Measurements from ENCODE around the gene NCOA1. TPM values are rescaled to one million over a fixed set of nuclear protein-coding genes. Genes with fewer than 3 reads are reported as not detected.

Gene NCOA1
- total RNA-seq, 5 donors from 2014 or later (not counting 1 experiment from before 2014, with no cell fraction given): 34.7 to 55.5 (median 37.6) TPM

GRCh38 chr2:24474053-24474452 lies 17.0 kb upstream of the NCOA1 start:
- no peak overlapping the region for H3K27ac Mint-ChIP-seq
- no peaks in the 10 kb centered on the region for H3K36me3 Mint-ChIP-seq
- H3K27me3 Mint-ChIP-seq: peaks cover 0 to 4% of the 10 kb centered on the region in 2 donors
- Histone ChIP-seq H3K4me1 (ENCODE audit: control insufficient read depth in 1 of 2, extremely low read depth in 1 of 2, insufficient read depth in 2 of 2, low read length in 2 of 2) (no peaks in the 10 kb centered on the region), H3K9me3 (no peaks in the 10 kb centered on the region), H3K4me3 (ENCODE audit: control insufficient read depth in 1 of 2, extremely low read depth in 1 of 2, low read length in 1 of 2) (no peak overlapping the region), H3K36me3 (ENCODE audit: control insufficient read depth in 2 of 2, extremely low read depth in 1 of 2, insufficient read depth in 1 of 2, low read length in 1 of 2) (no peaks in the 10 kb centered on the region), H3K27ac (ENCODE audit: low read length) (no peak overlapping the region), H3K27me3 (replicated peaks in 1 of 2; ENCODE audit: control insufficient read depth in 2 of 2, extremely low read depth in 1 of 2, insufficient read depth in 2 of 2, low read length in 1 of 2) (no peaks in the 10 kb centered on the region)
- WGBS (ENCODE audit: insufficient coverage): 94% methylated on average over 2 of the region's 5 CpGs
- no peaks in the 10 kb centered on the region for H3K9me3 Mint-ChIP-seq
- ATAC-seq (replicated peaks in 1 of 4): no peak
- POLR2A ChIA-PET: no interaction called here
- CTCF ChIA-PET: interaction anchor here in 1 of 2 donors (0.7 kb wide), 1 partner anchor 28 kb away, joined by 8 read pairs; no protein-coding TSS in a partner anchor
- no peak overlapping the region for H3K4me3 Mint-ChIP-seq
- no peaks in the 10 kb centered on the region for H3K4me1 Mint-ChIP-seq
- no peak for DNase-seq

- Mint-ChIP-seq H3K27ac (no peak overlapping the region), H3K4me3 (no peak overlapping the region), H3K36me3 (no peaks in the 10 kb centered on the region), H3K27me3 (peaks cover 0 to 5% of the 10 kb centered on the region in 2 donors), H3K4me1 (no peaks in the 10 kb centered on the region), H3K9me3 (peaks cover 0 to 2% (median 0%) of the 10 kb centered on the region in 3 donors)
- ATAC-seq (replicated peaks in 1 of 4) (no peak), DNase-seq (no peak)
- Histone ChIP-seq H3K4me1 (ENCODE audit: control insufficient read depth in 1 of 2, extremely low read depth in 1 of 2, insufficient read depth in 2 of 2, low read length in 2 of 2) (no peaks in the 10 kb centered on the region), H3K4me3 (ENCODE audit: control insufficient read depth in 1 of 2, extremely low read depth in 1 of 2, low read length in 1 of 2) (no peak overlapping the region), H3K9me3 (no peaks in the 10 kb centered on the region), H3K27me3 (replicated peaks in 1 of 2; ENCODE audit: control insufficient read depth in 2 of 2, extremely low read depth in 1 of 2, insufficient read depth in 2 of 2, low read length in 1 of 2) (peaks cover 0 to under 1% of the 10 kb centered on the region in 2 experiments), H3K36me3 (ENCODE audit: control insufficient read depth in 2 of 2, extremely low read depth in 1 of 2, insufficient read depth in 1 of 2, low read length in 1 of 2) (no peaks in the 10 kb centered on the region), H3K27ac (ENCODE audit: low read length) (no peak overlapping the region)
- CTCF ChIA-PET: no interaction called here
- 80% methylated on average over 6 of the region's 6 CpGs for WGBS (ENCODE audit: insufficient coverage)
- POLR2A ChIA-PET: no interaction called here
Observed at GRCh38 chr2:24477229-24477628, 13.8 kb upstream of the NCOA1 start.

GRCh38 chr2:24478243-24478642 lies 12.8 kb upstream of the NCOA1 start:
- DNase-seq (no peak), ATAC-seq (replicated peaks in 1 of 4) (no peak)
- no peak overlapping the region for H3K4me3 ChIP-seq (ENCODE audit: control insufficient read depth in 1 of 2, extremely low read depth in 1 of 2, low read length in 1 of 2)
- no peak overlapping the region for H3K27ac ChIP-seq (ENCODE audit: low read length)
- Mint-ChIP-seq H3K27ac (no peak overlapping the region), H3K4me3 (no peak overlapping the region), H3K36me3 (no peaks in the 10 kb centered on the region), H3K9me3 (peaks cover 0 to 2% (median 0%) of the 10 kb centered on the region in 3 donors), H3K4me1 (no peaks in the 10 kb centered on the region), H3K27me3 (peaks cover 0 to 5% of the 10 kb centered on the region in 2 donors)
- peaks cover 0 to 5% of the 10 kb centered on the region in 2 experiments for H3K27me3 ChIP-seq (replicated peaks in 1 of 2; ENCODE audit: control insufficient read depth in 2 of 2, extremely low read depth in 1 of 2, insufficient read depth in 2 of 2, low read length in 1 of 2)
- ChIA-PET CTCF (no interaction called here), POLR2A (no interaction called here)
- H3K36me3 ChIP-seq (ENCODE audit: control insufficient read depth in 2 of 2, extremely low read depth in 1 of 2, insufficient read depth in 1 of 2, low read length in 1 of 2): no peaks in the 10 kb centered on the region
- no peaks in the 10 kb centered on the region for H3K4me1 ChIP-seq (ENCODE audit: control insufficient read depth in 1 of 2, extremely low read depth in 1 of 2, insufficient read depth in 2 of 2, low read length in 2 of 2)
- WGBS (ENCODE audit: insufficient coverage): 94% methylated on average over 2 of the region's 3 CpGs
- H3K9me3 ChIP-seq: no peaks in the 10 kb centered on the region

- POLR2A ChIA-PET: interaction anchor here in 1 of 2 donors (0.7 kb wide), 1 partner anchor 152 kb away, joined by 8 read pairs; no protein-coding TSS in a partner anchor
- Mint-ChIP-seq H3K36me3 (no peaks in the 10 kb centered on the region), H3K4me3 (no peak overlapping the region), H3K4me1 (no peaks in the 10 kb centered on the region), H3K27ac (no peak overlapping the region), H3K9me3 (peaks cover 0 to 2% (median 0%) of the 10 kb centered on the region in 3 donors), H3K27me3 (peaks cover 0 to 5% of the 10 kb centered on the region in 2 donors)
- no peak for DNase-seq
- CTCF ChIA-PET: no interaction called here
- Histone ChIP-seq H3K27ac (ENCODE audit: low read length) (no peak overlapping the region), H3K4me3 (ENCODE audit: control insufficient read depth in 1 of 2, extremely low read depth in 1 of 2, low read length in 1 of 2) (no peak overlapping the region), H3K9me3 (no peaks in the 10 kb centered on the region), H3K27me3 (replicated peaks in 1 of 2; ENCODE audit: control insufficient read depth in 2 of 2, extremely low read depth in 1 of 2, insufficient read depth in 2 of 2, low read length in 1 of 2) (peaks cover 0 to 10% of the 10 kb centered on the region in 2 experiments), H3K4me1 (ENCODE audit: control insufficient read depth in 1 of 2, extremely low read depth in 1 of 2, insufficient read depth in 2 of 2, low read length in 2 of 2) (no peaks in the 10 kb centered on the region), H3K36me3 (ENCODE audit: control insufficient read depth in 2 of 2, extremely low read depth in 1 of 2, insufficient read depth in 1 of 2, low read length in 1 of 2) (no peaks in the 10 kb centered on the region)
- no peak for ATAC-seq (replicated peaks in 1 of 4)
- 100% methylated on average over 2 of the region's 4 CpGs for WGBS (ENCODE audit: insufficient coverage)
Observed at GRCh38 chr2:24480245-24480644, 10.8 kb upstream of the NCOA1 start.

GRCh38 chr2:24482251-24482971 lies 8.6 kb upstream of the NCOA1 start:
- Mint-ChIP-seq H3K27me3 (peaks cover 0 to 5% of the 10 kb centered on the region in 2 donors), H3K36me3 (no peaks in the 10 kb centered on the region), H3K4me3 (no peak overlapping the region), H3K9me3 (peaks cover 0 to 2% (median 0%) of the 10 kb centered on the region in 3 donors), H3K4me1 (no peaks in the 10 kb centered on the region), H3K27ac (no peak overlapping the region)
- POLR2A ChIA-PET: interaction anchor here in 1 of 2 donors (0.6 kb wide), 1 partner anchor 19 kb away, joined by 3 read pairs; no protein-coding TSS in a partner anchor
- Histone ChIP-seq H3K9me3 (no peaks in the 10 kb centered on the region), H3K4me1 (ENCODE audit: control insufficient read depth in 1 of 2, extremely low read depth in 1 of 2, insufficient read depth in 2 of 2, low read length in 2 of 2) (no peaks in the 10 kb centered on the region), H3K27me3 (replicated peaks in 1 of 2; ENCODE audit: control insufficient read depth in 2 of 2, extremely low read depth in 1 of 2, insufficient read depth in 2 of 2, low read length in 1 of 2) (peaks cover 0 to 10% of the 10 kb centered on the region in 2 experiments), H3K36me3 (ENCODE audit: control insufficient read depth in 2 of 2, extremely low read depth in 1 of 2, insufficient read depth in 1 of 2, low read length in 1 of 2) (no peaks in the 10 kb centered on the region), H3K27ac (ENCODE audit: low read length) (no peak overlapping the region), H3K4me3 (ENCODE audit: control insufficient read depth in 1 of 2, extremely low read depth in 1 of 2, low read length in 1 of 2) (no peak overlapping the region)
- DNase-seq (peak in 1 of 35 experiments; percentile 8), ATAC-seq (replicated peaks in 1 of 4) (no peak)
- CTCF ChIA-PET: no interaction called here
- WGBS (ENCODE audit: insufficient coverage): 96% methylated on average over 3 of the region's 5 CpGs

GRCh38 chr2:24482972-24483300 lies 8.1 kb upstream of the NCOA1 start:
- Mint-ChIP-seq H3K9me3 (peaks cover 0 to 2% (median 0%) of the 10 kb centered on the region in 3 donors), H3K27me3 (peaks cover 0 to 5% of the 10 kb centered on the region in 2 donors), H3K27ac (no peak overlapping the region), H3K4me1 (no peaks in the 10 kb centered on the region), H3K36me3 (no peaks in the 10 kb centered on the region), H3K4me3 (no peak overlapping the region)
- POLR2A ChIA-PET: interaction anchor here in 1 of 2 donors (0.6 kb wide), 1 partner anchor 187 kb away, joined by 3 read pairs; no protein-coding TSS in a partner anchor
- no peaks in the 10 kb centered on the region for H3K36me3 ChIP-seq (ENCODE audit: control insufficient read depth in 2 of 2, extremely low read depth in 1 of 2, insufficient read depth in 1 of 2, low read length in 1 of 2)
- H3K9me3 ChIP-seq: no peaks in the 10 kb centered on the region
- H3K4me3 ChIP-seq (ENCODE audit: control insufficient read depth in 1 of 2, extremely low read depth in 1 of 2, low read length in 1 of 2): no peak overlapping the region
- no peak overlapping the region for H3K27ac ChIP-seq (ENCODE audit: low read length)
- H3K4me1 ChIP-seq (ENCODE audit: control insufficient read depth in 1 of 2, extremely low read depth in 1 of 2, insufficient read depth in 2 of 2, low read length in 2 of 2): no peaks in the 10 kb centered on the region
- DNase-seq: no peak
- peaks cover 0 to 10% of the 10 kb centered on the region in 2 experiments for H3K27me3 ChIP-seq (replicated peaks in 1 of 2; ENCODE audit: control insufficient read depth in 2 of 2, extremely low read depth in 1 of 2, insufficient read depth in 2 of 2, low read length in 1 of 2)
- 92% methylated on average over 2 of the region's 3 CpGs for WGBS (ENCODE audit: insufficient coverage)
- no peak for ATAC-seq (replicated peaks in 1 of 4)
- CTCF ChIA-PET: no interaction called here
